ENCODE data around the gene TXNRD2.

GRCh38 chr22:19888131-19888746 is 53.4 kb downstream of the TXNRD2 start:
- no peak for TF ChIP-seq SUZ12 (IDR thresholded peaks at IDR 0.05; ENCODE audit: extremely low read depth, insufficient read depth, insufficient read length)
- no peak for TF ChIP-seq YY1 (IDR thresholded peaks at IDR 0.05; ENCODE audit: insufficient read depth, insufficient read length)

Measured in NT2/D1 (cell line).